GM19395 (cell line): Measurements from ENCODE around the gene HASPIN.

Source experiments
- ATAC-seq: cut with Tn5 transposase; IDR thresholded peaks from one replicate; pipeline ENCODE4 v1.9.1; 2021; ENCODE audit warnings: mild to moderate bottlenecking, moderate library complexity; ENCODE audit not compliant: unreplicated experiment

Gene HASPIN

DNA sequence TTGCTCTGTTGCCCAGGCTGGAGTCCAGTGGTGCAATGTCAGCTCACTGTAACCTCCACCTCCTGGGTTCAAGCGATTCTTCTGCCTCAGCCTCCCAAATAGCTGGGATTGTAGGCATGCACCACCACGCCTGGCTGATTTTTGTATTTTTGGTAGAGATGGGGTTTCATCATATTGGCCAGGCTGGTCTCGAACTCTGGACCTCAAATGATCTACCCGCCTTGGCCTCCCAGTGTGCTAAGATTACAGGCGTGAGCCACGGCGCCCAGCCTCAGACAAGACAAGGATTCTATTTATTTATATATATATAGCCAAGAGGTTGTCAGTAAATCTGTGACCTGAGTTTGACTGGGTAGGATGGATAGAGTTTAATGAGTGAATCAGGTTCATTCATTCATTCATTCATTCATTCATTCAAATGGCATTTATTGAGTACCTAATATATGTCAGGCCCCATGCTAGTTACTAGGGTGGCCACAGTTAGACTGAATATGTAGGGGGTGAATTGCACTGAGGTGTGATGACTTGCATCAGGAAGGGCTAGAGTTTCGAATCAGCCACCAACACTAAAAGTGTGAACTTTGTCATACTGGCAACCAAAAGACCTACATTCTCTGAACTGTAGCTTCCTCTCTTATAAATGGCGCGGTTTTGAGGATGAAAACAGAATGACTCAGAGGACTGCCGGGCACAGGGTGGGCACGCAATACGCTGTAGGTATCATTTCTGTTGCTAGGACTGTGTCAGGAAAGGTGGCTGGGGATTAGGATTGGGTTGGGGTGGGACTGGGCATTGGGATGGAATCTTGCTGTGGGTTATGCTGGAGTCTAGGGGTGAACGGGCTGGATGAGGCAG, 39.4 kb downstream of the HASPIN start:
- ATAC-seq, result peak; percentile 74

DNA sequence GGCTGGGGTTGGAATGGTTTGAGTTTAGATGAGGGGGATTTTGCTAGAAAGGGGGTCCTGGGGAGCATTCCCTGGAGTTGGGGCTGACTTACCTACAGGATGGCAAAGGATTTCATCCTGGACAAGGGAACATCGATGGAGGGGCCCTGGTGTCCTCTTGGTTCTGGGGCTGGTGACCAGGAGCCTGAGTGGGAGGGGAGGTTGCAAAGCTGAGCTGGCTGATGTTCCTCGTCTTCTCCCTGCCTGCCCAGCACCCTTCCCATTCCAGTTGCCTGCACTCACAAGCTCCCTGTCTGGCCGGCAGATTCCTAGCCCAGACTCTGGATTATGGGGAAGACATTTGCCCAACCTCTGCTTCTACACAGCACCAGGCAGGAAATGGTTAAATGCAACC, 40.1 kb downstream of the HASPIN start:
- ATAC-seq, result no peak

DNA sequence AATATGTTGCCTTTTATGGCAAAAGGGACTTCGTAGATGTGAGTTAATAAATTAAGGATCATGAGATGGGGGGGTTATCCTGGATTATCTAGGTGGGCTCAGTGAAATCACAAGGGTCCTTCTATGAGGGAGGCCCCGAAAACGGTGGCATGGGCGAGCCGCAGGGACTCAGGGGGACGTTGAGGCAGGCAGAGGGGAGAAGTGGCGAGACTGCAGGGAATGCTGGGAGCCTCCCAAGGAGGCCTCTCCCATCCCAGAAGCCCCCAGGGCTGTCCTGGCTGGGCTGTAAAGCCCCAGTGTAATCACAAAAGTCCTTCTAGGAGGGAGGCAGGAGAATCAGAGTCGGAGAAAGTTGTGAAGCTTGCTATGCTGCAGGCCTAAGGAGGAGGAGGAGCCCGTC, 42.3 kb downstream of the HASPIN start:
- ATAC-seq, result no peak

DNA sequence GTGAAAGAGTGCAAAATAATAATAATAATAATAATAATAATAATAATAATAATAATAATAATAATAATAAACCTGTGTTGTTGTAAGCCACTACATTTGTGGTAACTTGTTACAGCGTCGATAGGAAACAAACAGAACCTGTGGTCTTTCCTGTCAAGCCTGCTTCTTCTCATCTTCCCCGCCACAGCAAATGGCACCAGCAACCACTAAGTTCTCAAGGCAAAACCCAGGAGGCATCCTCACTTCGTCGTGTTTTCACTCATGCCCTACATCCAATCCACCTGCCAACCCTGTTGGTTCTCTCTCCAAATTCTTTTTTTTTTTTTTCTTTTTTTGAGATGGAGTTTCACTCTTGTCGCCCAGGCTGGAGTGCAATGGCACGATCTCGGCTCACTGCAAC, 43.1 kb downstream of the HASPIN start:
- ATAC-seq, result no peak

DNA sequence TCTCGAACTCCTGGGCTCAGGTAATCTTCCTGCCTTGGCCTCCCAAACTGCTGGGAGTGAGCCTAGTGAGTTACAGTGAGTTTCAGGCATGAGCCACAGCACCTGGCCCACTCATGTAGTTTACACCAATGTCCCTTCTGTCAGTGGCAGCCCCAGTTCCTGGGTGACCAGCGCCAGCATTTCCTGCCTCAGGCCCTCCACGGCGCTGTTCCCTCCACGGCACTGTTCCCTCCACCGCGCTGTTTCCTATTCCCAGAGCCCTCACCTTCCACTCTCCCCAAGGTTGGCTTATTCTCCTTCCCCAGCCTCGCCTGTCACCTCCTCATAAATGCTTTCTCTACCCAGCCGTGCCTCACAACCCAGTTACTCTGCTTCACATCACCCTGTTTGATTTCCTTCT, 44.6 kb downstream of the HASPIN start:
- ATAC-seq, result no peak

DNA sequence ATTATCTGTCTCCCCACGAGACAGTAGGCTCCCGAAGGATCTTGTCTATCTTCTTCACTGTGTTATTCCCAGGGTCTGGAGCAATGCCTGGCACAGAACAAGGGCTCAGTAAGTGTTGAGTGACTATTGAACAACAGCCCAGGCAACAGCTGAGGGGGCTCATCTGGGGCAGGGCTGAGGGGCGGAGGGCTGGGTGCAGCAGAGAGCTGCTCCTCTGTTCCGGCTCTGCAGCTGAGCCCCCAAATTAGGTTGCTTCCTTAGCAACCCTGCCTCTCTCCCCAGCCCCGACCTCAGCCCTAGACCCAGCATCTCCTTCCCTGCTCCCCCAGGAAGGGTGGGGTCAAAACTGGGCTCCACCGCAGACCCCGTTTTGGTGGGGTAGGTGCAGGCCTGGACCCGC, 45.1 kb downstream of the HASPIN start:
- no peak for ATAC-seq

DNA sequence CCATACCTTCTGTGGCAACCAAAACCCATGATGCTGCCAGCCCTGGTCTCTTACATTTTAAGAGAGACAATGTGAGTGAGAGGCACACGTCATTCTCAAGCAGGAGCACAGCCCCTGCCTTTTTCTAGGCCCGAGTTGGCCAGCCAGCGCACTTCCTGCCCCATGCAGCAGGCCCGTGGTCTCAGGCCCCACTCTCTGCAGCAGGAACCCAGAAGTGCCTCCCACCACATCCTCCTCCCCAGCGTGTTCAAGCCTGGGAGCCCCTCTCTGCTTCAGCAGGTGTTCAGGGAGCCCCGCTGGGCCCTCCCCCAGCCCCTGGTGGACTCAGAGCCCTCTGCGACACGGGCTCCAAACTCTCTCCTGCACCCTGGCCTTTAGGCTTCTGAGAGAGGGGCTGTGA, 46.8 kb downstream of the HASPIN start:
- ATAC-seq, result no peak

DNA sequence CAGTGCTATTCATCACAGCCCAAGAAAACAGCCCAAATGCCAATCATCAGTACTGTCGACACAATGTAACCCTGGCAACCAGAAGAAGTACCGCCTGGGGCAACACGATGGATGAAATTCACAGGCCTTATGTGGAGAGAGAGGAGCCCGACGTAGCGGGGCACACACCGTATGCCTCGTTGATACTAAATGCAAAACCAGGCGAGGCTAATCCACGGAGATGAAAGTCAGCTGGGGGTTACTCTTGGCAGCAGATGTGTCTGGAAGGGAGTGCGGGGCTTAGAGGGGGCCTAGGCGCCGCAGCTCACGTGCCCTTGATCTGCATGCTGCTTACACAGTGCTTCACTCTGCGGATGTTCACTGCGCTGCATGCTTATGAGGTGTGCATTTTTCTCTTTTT, 47.4 kb downstream of the HASPIN start:
- no peak for ATAC-seq

DNA sequence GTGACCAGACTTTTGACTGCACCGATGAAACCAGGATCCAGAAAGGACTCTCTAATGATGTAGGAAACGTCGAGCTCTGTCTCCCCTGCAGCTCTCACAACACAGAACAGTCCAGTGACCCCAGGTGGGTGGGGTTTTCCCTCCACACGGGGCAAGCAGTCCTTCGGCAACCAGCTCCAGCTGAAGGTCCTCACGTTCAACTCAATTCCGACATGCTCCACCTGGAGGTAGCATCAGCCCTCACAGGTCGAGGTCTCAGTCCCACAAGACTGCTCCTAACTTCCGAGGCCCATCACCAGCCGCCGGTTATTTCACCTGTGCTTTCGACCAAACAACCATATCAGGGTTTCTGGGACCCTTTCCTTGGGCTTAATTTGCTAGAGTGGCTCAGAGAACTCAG, 49.1 kb downstream of the HASPIN start:
- ATAC-seq, result no peak

DNA sequence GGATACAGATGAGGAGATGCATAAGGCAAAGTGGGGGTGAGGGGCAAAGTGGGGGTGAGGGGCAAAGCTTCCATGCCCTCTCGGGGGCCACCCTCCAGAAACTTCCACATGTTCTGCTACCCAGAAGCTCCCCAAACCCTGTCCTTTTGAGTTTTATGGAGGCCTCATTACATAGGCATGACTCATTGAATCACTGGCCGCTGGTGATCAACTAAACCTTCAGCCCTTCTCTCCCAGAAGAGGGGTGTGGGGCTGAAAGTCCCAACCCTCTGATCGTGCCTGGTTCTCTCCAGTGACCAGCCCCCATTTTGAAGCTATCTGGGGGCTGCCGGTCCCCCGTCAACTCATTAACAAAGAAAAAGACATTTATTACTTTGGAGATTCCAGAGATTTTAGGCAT, 49.8 kb downstream of the HASPIN start:
- no peak for ATAC-seq

DNA sequence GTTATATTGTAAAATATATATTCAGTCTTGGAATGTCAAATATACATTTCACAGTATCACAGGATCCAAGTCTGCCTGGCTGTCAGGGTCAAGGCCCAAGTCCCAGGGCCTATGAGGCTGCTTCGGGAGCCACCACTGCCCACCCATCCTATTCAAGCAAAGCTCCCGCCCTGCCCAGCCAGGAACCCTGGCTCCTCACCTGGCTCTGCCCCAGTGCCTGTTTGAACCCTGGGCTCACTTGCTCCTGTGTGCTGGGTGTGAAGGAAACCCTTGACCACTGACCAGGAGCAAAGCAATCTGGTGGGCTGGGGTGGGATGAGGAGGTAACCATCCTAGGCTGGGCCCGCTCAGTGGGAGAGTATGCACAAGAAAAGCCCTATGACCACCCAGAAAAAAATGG, 50.3 kb downstream of the HASPIN start:
- ATAC-seq, result no peak
